DLD1 (cell line): Measurements from ENCODE around the gene NDFIP2.
"Not testable (repeated sequence)": the region's sequence is repeated elsewhere in the genome, so short reads cannot be mapped to it uniquely, and the experiment has no call there.

ENCODE experiments used
- in situ Hi-C: cut with HindIII; loops from 2 replicates; pipeline ENCODE4 v1.10.0; 2017; ENCODE audit warnings: low sequenced_read_pairs

Gene NDFIP2

GRCh38 chr13:79530270-79530669, 49.3 kb downstream of the NDFIP2 start:
- in situ Hi-C loops = loop anchor here (25.0 kb wide), 1 partner anchor 93 kb away; no protein-coding TSS in a partner anchor

- in situ Hi-C loops = loop anchor here (25.0 kb wide), 1 partner anchor 94 kb away; no protein-coding TSS in a partner anchor
Measured at GRCh38 chr13:79531542-79532254, 50.7 kb downstream of the NDFIP2 start.

GRCh38 chr13:79532576-79532975, 51.6 kb downstream of the NDFIP2 start:
- in situ Hi-C loops = loop anchor here (25.0 kb wide), 1 partner anchor 95 kb away; no protein-coding TSS in a partner anchor

GRCh38 chr13:79533781-79534400, 52.9 kb downstream of the NDFIP2 start:
- in situ Hi-C loops = loop anchor here (25.0 kb wide), 1 partner anchor 97 kb away; no protein-coding TSS in a partner anchor

- in situ Hi-C loops = loop anchor here (25.0 kb wide), 1 partner anchor 97 kb away; no protein-coding TSS in a partner anchor
Measured at GRCh38 chr13:79534596-79534995, 53.6 kb downstream of the NDFIP2 start.

DNA sequence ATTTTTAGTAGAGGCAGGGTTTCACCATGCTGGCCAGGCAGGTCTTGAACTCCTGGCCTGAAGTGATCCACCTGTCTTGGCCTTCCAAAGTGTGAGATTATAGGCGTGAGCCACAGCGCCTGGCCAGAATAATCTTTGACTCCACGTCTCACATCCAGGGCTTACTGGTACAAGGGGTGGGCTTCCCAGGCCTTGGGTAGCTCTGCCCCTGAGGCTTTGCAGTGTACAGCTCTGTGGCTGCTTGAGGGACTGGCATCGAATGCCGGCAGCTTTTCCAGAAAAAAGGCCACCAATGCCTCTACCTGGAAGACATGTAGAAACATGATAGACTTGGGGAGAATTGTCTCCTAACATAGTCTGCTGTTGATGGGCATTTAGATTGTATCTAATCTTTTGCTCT, 57.8 kb downstream of the NDFIP2 start:
- in situ Hi-C loops = loop anchor here (25.0 kb wide), 1 partner anchor 101 kb away; no protein-coding TSS in a partner anchor

GRCh38 chr13:79540504-79540903, 59.5 kb downstream of the NDFIP2 start:
- in situ Hi-C loops = loop anchor here (25.0 kb wide), 1 partner anchor 103 kb away; no protein-coding TSS in a partner anchor

DNA sequence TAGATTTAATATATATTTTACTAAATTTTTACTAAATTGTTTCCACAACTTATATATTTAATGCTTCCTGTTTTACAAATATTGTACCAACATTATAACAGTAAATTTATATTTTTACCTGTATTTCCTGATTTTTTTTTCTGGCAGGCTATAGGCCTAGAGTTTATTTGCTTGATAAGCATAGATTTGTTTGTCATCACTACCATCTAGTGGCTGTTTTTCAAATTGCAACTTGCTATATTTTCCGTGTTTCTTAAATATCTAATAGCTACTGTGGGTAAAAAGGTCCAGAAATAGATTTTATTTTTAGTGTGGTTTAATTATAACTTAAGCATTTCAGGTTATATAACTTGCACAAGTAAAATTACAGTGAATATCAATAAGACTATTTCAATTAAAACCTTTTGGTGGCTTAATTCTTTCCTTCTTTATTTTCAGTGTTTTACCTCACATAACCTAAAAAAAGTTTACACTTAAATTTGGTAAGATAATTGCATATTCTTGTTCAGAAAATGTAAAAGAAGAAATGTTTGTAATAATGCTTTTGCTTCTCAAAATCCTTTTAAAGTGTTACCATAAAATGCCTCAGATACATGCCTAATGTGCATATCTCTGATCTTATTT, 60.6 kb downstream of the NDFIP2 start:
- in situ Hi-C loops = loop anchor here (25.0 kb wide), 1 partner anchor 104 kb away; no protein-coding TSS in a partner anchor

DNA sequence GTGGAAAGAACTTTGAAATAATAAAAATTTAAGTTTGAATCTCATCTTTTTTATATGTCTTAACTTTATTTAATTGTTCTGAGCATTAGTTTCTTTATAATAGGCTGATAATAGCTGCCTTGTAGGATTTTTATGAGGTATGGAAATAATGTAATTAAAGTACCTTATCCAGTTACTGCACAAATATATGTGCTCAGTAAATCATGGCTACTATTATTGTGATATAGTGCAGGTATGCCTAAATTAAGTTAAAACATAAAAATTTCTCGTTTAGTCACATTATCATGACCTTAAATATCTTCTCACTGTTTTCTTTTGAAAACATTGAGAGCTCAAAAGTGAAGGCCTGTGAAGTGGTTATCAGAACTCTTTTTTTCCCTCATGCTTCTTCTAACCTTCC, 62.9 kb downstream of the NDFIP2 start:
- in situ Hi-C loops = loop anchor here (25.0 kb wide), 1 partner anchor 107 kb away; no protein-coding TSS in a partner anchor

DNA sequence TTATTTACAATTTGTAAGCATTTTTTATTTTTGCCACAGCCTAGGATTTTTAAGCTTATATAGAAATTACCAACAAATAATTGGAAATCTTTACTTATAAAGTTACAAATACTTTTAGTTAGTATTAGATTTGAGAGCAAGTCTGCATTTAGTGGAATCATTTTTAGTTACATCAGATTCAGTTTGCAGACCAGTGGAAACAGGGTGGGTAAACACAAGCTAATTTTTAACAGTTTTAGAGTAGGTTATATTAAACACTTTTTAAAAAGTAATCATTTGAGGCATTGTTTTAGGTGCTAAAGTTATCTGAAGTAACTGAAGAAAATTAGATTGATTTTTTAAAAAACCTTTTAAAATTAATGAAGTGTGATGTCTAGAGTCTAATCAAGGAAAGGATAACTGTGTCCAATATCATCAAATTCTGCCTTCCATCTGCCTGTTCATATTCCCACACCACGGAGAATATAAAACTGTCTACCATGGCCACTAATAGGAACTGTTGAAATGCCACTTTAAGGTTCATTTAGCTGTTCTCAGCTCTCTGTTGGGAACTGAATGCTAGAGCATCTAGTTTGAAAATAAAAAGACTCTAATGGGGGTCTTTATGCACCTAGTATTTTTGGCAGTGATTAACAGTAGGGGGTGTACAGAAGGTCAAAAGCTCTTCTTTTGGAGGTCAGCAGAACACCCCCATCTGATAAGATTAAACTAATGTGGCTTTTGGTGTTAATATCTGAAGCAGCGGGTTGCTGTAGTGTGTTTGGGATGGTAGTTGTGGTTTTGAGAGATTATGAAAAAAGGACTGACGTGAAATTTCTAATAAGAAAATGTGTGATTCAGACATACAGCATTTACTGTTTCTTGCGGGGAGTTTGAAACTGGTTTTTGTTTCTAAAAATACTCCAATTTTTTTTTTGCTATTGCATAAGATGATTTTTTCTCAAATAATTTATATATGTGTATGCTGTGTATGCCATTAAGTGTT, 66.5 kb downstream of the NDFIP2 start:
- in situ Hi-C loops = loop anchor here (25.0 kb wide), 1 partner anchor 110 kb away; no protein-coding TSS in a partner anchor

DNA sequence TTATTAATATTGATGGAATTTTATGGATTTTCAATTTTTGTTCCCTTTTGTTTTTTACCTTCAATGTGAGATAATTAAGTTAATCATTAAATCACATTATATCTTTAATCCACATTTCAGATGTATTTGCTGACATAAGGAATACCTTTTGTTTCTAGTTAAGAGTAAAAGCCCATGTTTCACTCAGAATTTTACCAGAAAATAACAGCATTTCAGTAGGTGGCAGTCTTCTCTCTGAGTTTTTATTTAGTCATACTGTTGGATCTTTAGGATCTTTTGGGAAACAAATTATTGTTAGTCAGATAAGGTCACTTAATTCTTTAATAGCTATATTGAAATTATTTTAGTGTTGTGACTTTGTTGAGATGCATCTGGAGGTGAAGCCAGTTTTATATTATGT, 67.9 kb downstream of the NDFIP2 start:
- in situ Hi-C loops = loop anchor here (25.0 kb wide), 1 partner anchor 112 kb away; no protein-coding TSS in a partner anchor

- in situ Hi-C loops = loop anchor here (25.0 kb wide), 1 partner anchor 112 kb away; no protein-coding TSS in a partner anchor
Measured at GRCh38 chr13:79549355-79550106, 68.6 kb downstream of the NDFIP2 start.

GRCh38 chr13:79557666-79558065, 76.7 kb downstream of the NDFIP2 start:
- in situ Hi-C loops = no loop called here

DNA sequence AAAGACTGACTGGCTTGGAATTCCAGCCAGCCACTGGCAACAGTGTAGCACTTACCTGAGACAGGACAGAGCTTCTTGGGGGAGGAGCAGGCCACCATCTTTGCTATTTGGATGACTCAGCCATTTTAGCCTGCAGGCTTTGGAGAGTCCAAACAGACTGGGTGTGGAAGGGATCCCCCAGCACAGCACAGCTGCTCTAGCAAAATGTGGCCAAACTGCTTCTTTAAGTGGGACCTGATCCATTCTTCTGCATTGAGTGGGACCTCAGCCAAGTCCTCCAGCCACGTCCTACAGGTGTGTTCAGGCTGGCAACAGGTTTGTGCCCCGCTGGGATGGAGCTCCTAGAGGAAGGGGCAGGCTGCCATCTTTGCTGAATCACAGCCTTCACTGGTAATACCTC, 80.0 kb downstream of the NDFIP2 start:
- in situ Hi-C loops = no loop called here

GRCh38 chr13:79562557-79562956, 81.6 kb downstream of the NDFIP2 start:
- in situ Hi-C loops = no loop called here

- in situ Hi-C loops = no loop called here
Measured at GRCh38 chr13:79566118-79566517, 85.2 kb downstream of the NDFIP2 start.

GRCh38 chr13:79571147-79571546, 90.2 kb downstream of the NDFIP2 start:
- in situ Hi-C loops = no loop called here

GRCh38 chr13:79573892-79574291, 92.9 kb downstream of the NDFIP2 start:
- in situ Hi-C loops = not testable (repeated sequence)

GRCh38 chr13:79581870-79582315, 100.9 kb downstream of the NDFIP2 start:
- in situ Hi-C loops = no loop called here
